ENCODE measurements around the gene CACNA1H. TPM values are rescaled to one million over a fixed set of nuclear protein-coding genes. Genes with fewer than 3 reads are reported as not detected.

Gene CACNA1H
- total and polyA plus RNA-seq, 2 of the 8 experiments (the other 6 are each of a cell fraction or from before 2014, with no cell fraction given) = 14.0 to 28.7 TPM

DNA sequence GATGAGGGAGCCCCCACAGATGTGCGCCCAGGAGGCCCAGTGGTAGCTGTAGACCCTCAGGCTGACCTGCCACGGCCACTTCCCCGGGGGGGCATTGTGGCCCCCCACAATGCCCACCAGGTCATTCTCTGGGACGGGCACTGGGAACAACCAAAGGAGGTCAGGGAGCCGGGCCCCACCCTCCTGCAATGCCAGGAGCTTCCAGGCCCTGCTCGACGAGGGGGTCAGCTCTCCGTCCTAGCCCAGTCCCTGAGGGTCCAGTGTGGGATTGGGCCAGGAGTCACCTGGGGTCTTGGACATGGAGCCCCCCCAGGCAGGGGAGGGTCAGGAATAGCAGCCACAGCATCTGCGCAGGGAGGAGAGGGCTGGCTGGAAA lies 109.9 kb downstream of the CACNA1H start:
- Histone ChIP-seq H3K36me3 (ENCODE audit: control insufficient read depth in 2 of 4, insufficient read depth in 4 of 4, low read length in 3 of 4) (no peaks in the 10 kb centered on the region; a peak in 1 of 8 replicates), H3K18ac (ENCODE audit: extremely low read depth, low read length) (no peak overlapping the region), H3K14ac (ENCODE audit: insufficient read length) (no peak overlapping the region), H2AK5ac (ENCODE audit: low read depth, low read length) (no peak overlapping the region), H3K4me3 (ENCODE audit: extremely low read depth in 1 of 4, insufficient read depth in 2 of 4, low read depth in 3 of 4, low read length in 4 of 4) (no peak overlapping the region), H2AFZ (ENCODE audit: low read length) (no peak overlapping the region), H3K79me1 (ENCODE audit: low read depth, low read length) (no peaks in the 10 kb centered on the region; the same call in 1 of the 2 replicates), H3K9ac (replicated peaks in 1 of 4; ENCODE audit: extremely low read depth in 1 of 4, low read depth in 3 of 4, low read length in 3 of 4) (no peak overlapping the region), H3K23me2 (ENCODE audit: low read depth, low read length) (peaks cover 3% of the 10 kb centered on the region; the same call in 1 of the 2 replicates), H3K56ac (replicated peaks; ENCODE audit: insufficient read length, low read depth, low read length) (no peak overlapping the region), H3K9me3 (ENCODE audit: insufficient read depth in 2 of 2, low read depth in 1 of 2, low read length in 1 of 2) (peaks cover 0 to 2% of the 10 kb centered on the region in 2 experiments; a peak in 2 of 4 replicates), H4K91ac (replicated peaks; ENCODE audit: insufficient read length, low read length) (no peak overlapping the region), H3K27ac (ENCODE audit: low read depth, low read length) (no peak overlapping the region), H4K8ac (ENCODE audit: extremely low read depth, insufficient read depth, low read length) (peak overlapping the region; percentile 25; the same call in 1 of the 2 replicates), H4K5ac (ENCODE audit: insufficient read length, low read depth, low read length) (no peak overlapping the region), H2BK12ac (ENCODE audit: low read depth, low read length) (no peak overlapping the region), H2BK5ac (ENCODE audit: low read depth, low read length) (no peak overlapping the region), H4K20me1 (replicated peaks in 1 of 2; ENCODE audit: control insufficient read depth in 1 of 2, insufficient read depth in 2 of 2, low read length in 2 of 2) (peaks cover 0 to 7% of the 10 kb centered on the region in 2 experiments), H3K4me1 (replicated peaks in 1 of 4; ENCODE audit: control insufficient read depth in 3 of 4, insufficient read depth in 4 of 4, low read length in 3 of 4) (peaks cover 0 to 11% (median 8%) of the 10 kb centered on the region in 4 experiments; a peak in 6 of 7 replicates), H2BK120ac (replicated peaks; ENCODE audit: low read depth, low read length) (no peak overlapping the region), H3K4ac (replicated peaks; ENCODE audit: insufficient read length, low read depth, low read length) (no peak overlapping the region), H2BK15ac (ENCODE audit: low read length) (no peak overlapping the region), H3K27me3 (replicated peaks in 1 of 4; ENCODE audit: control insufficient read depth in 3 of 4, extremely low read depth in 1 of 4, insufficient read depth in 3 of 4, low read length in 3 of 4) (peaks cover 0 to 28% (median 15%) of the 10 kb centered on the region in 4 experiments; a peak in 5 of 7 replicates), H3K4me2 (ENCODE audit: insufficient read depth in 1 of 2, low read depth in 2 of 2, low read length in 2 of 2) (no peak overlapping the region), H3K79me2 (ENCODE audit: control insufficient read depth in 1 of 2, insufficient read depth in 2 of 2, low read length in 2 of 2) (no peaks in the 10 kb centered on the region), H2BK20ac (ENCODE audit: low read length) (no peak overlapping the region), H3K23ac (ENCODE audit: insufficient read length) (no peak overlapping the region)
- FAIRE-seq (no peak), DNase-seq (ENCODE audit: low read depth in 1 of 2, low spot score in 2 of 2) (no peak)
- ChIA-PET CTCF (ENCODE audit: partially characterized antibody) (interaction anchor here (0.9 to 1.3 kb wide), 3 partner anchors 11 to 37 kb away, joined by 3 to 4 read pairs (median 3); no protein-coding TSS in a partner anchor), POLR2A (ENCODE audit: partially characterized antibody) (interaction anchor here (0.8 to 1.7 kb wide), 3 partner anchors 27 to 158 kb away, joined by 3 to 5 read pairs (median 3); partner anchors contain the start of gene UQCC4)
- WGBS, 2 experiments (ENCODE audit: extremely low coverage in 1 of 2, insufficient coverage in 1 of 2, insufficient read length in 1 of 2, insufficient replicate concordance in 2 of 2, low coverage in 1 of 2, low lambda C conversion rate in 2 of 2, missing lambda C conversion rate in 1 of 2) = 96% methylated on average over 9 of the region's 9 CpGs; no CpG with 5 or more reads in 1 of the 2 experiments
- TF ChIP-seq, protein P1, sequence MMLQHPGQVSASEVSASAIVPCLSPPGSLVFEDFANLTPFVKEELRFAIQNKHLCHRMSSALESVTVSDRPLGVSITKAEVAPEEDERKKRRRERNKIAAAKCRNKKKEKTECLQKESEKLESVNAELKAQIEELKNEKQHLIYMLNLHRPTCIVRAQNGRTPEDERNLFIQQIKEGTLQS (IDR thresholded peaks at IDR 0.05; ENCODE audit: insufficient read depth, low read depth, low read length) = no peak
- TF ChIP-seq POU5F1 (IDR thresholded peaks at IDR 0.05; ENCODE audit: low read depth, low read length) (no peak), KDM4A (IDR thresholded peaks at IDR 0.05; ENCODE audit: low read depth, low read length, severe bottlenecking) (no peak), SIRT6 (IDR thresholded peaks at IDR 0.05; ENCODE audit: low read length) (no peak), EP300 (IDR thresholded peaks at IDR 0.05; ENCODE audit: borderline replicate concordance in 1 of 2, low read depth in 2 of 2, low read length in 2 of 2) (no peak), GABPA (IDR thresholded peaks at IDR 0.05; ENCODE audit: borderline replicate concordance, insufficient read depth, low read length) (no peak)
- TF ChIP-seq, protein P2, sequence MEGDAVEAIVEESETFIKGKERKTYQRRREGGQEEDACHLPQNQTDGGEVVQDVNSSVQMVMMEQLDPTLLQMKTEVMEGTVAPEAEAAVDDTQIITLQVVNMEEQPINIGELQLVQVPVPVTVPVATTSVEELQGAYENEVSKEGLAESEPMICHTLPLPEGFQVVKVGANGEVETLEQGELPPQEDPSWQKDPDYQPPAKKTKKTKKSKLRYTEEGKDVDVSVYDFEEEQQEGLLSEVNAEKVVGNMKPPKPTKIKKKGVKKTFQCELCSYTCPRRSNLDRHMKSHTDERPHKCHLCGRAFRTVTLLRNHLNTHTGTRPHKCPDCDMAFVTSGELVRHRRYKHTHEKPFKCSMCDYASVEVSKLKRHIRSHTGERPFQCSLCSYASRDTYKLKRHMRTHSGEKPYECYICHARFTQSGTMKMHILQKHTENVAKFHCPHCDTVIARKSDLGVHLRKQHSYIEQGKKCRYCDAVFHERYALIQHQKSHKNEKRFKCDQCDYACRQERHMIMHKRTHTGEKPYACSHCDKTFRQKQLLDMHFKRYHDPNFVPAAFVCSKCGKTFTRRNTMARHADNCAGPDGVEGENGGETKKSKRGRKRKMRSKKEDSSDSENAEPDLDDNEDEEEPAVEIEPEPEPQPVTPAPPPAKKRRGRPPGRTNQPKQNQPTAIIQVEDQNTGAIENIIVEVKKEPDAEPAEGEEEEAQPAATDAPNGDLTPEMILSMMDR (IDR thresholded peaks at IDR 0.05; ENCODE audit: control extremely low read depth in 1 of 3, insufficient read depth in 1 of 3, low read depth in 1 of 3, low read length in 3 of 3) = no peak
- TF ChIP-seq, protein P3, sequence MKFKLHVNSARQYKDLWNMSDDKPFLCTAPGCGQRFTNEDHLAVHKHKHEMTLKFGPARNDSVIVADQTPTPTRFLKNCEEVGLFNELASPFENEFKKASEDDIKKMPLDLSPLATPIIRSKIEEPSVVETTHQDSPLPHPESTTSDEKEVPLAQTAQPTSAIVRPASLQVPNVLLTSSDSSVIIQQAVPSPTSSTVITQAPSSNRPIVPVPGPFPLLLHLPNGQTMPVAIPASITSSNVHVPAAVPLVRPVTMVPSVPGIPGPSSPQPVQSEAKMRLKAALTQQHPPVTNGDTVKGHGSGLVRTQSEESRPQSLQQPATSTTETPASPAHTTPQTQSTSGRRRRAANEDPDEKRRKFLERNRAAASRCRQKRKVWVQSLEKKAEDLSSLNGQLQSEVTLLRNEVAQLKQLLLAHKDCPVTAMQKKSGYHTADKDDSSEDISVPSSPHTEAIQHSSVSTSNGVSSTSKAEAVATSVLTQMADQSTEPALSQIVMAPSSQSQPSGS (IDR thresholded peaks at IDR 0.05; ENCODE audit: low read length) = no peak
